Activated naive CD8-positive, alpha-beta T cell (primary cell): ENCODE measurements around the gene TMIGD1.

ENCODE experiments used
- H3K27ac Mint-ChIP-seq: one replicate; pipeline ENCODE4 v1.8.0; 2021; ENCODE audit warnings: mixed read lengths
- H3K27me3 Mint-ChIP-seq: one replicate; pipeline ENCODE4 v1.8.0; 2021; ENCODE audit warnings: mixed read lengths
- H3K36me3 Mint-ChIP-seq: one replicate; pipeline ENCODE4 v1.8.0; 2021; ENCODE audit warnings: mixed read lengths
- H3K4me1 Mint-ChIP-seq: one replicate; pipeline ENCODE4 v1.8.0; 2021; ENCODE audit warnings: low read depth, mixed read lengths
- H3K4me3 Mint-ChIP-seq: one replicate; pipeline ENCODE4 v1.8.0; 2021; ENCODE audit warnings: mild to moderate bottlenecking, mixed read lengths
- H3K9me3 Mint-ChIP-seq: one replicate; pipeline ENCODE4 v1.8.0; 2021; ENCODE audit warnings: low read depth, mixed read lengths

The TMIGD1 gene, protein sequence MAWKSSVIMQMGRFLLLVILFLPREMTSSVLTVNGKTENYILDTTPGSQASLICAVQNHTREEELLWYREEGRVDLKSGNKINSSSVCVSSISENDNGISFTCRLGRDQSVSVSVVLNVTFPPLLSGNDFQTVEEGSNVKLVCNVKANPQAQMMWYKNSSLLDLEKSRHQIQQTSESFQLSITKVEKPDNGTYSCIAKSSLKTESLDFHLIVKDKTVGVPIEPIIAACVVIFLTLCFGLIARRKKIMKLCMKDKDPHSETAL

DNA sequence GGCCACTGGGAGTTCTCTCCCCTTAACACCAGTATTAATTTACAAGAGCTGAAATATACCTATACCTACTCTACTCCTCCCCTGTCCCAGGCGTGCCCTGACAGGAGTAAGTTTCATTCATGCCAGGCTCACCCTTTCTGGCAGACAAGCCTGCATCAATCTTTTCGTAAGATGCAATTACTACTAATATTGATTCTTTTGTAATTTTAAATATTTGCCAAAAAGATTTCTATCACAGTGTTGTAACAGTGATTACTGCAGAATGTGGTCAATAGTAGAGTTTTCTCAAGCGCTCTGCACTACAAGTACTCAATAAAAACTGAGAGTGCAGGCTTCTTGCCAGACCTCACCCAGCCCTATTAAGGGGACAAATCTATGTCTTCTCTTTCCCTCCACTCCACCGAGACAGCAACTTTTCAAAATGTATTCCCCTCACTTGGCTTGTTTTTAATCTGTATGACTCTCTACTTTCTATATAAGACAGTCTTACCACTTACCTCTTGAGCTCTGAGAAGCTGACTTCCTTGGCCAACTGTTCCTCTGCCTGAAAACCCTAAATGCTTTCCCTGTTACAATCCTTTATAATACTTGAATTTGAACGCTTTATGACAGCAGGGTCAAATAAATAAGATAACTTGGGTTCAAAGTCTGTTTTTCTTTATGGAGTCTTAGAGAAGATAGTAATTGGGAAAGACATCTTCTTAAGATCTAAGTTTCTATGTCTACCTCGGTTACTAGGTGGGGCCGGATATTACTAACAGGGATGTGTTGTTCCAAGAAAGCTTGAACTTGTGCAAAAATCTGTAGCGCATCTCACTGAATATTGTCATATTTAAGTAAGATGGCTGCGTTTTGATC lies at the start of gene TMIGD1:
Gene TMIGD1 (minus strand): TSS at position 555 of the 858 bp plus-strand sequence. CDS start 1,924 bp downstream, outside the sequence.
- Mint-ChIP-seq H3K9me3 (no peaks in the 10 kb centered on the region), H3K36me3 (no peaks in the 10 kb centered on the region), H3K27me3 (no peaks in the 10 kb centered on the region), H3K4me1 (peaks cover 49% of the 10 kb centered on the region), H3K27ac (peak within 1 kb of the TSS; percentile 95), H3K4me3 (peak within 1 kb of the TSS; percentile 70)

DNA sequence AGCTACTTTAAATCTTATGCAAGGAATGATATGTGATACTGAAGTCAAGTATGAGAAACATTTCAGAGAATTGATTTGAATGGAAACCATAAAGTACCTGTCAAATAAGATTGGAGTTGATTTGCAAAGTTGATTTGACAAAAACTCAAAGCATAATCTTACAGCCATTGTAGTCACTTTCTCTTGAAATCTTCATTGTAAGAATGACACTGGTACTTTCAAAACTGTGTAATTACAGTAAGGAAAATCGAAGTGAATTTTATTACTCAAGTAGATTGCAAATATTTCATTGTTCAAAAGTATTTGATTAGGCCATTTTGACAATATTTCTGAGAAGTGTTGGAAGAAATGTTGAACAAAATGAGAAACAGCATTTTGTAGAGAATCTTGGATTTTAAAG lies 48.5 kb upstream of the TMIGD1 start:
- H3K27ac Mint-ChIP-seq = no peak overlapping the region
- H3K4me1 Mint-ChIP-seq = peaks cover 58% of the 10 kb centered on the region

DNA sequence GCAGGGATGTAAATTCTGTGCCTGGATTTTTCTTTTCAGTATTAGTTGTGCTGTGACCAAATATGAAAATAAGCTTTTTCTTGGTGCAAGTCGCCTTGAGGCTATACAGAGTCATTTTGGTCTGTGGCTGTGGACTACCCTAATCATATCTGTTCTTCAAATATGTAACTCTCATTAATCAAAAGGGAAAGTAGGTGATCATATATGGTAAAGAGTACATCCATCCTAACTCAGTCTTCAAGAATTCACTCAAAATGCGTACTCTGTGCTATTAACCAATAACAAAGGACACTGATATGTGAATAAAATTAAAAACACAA lies 47.4 kb upstream of the TMIGD1 start:
- H3K4me1 Mint-ChIP-seq = peaks cover 67% of the 10 kb centered on the region
- no peaks in the 10 kb centered on the region for H3K9me3 Mint-ChIP-seq
- H3K4me3 Mint-ChIP-seq = peak overlapping the region; percentile 91
- peak overlapping the region; percentile 29 for H3K27ac Mint-ChIP-seq
- H3K27me3 Mint-ChIP-seq = no peaks in the 10 kb centered on the region
- H3K36me3 Mint-ChIP-seq = peaks cover 6% of the 10 kb centered on the region

More for the DNA sequence above, 48.5 kb upstream of the TMIGD1 start:
- Mint-ChIP-seq H3K9me3 (no peaks in the 10 kb centered on the region), H3K4me3 (peak overlapping the region; percentile 22), H3K27me3 (no peaks in the 10 kb centered on the region), H3K36me3 (peaks cover 10% of the 10 kb centered on the region)

GRCh38 chr17:30380643-30381339 lies 46.9 kb upstream of the TMIGD1 start:
- H3K36me3 Mint-ChIP-seq = peaks cover 6% of the 10 kb centered on the region
- H3K4me3 Mint-ChIP-seq = peak overlapping the region; percentile 91
- H3K9me3 Mint-ChIP-seq = no peaks in the 10 kb centered on the region
- peaks cover 70% of the 10 kb centered on the region for H3K4me1 Mint-ChIP-seq
- H3K27me3 Mint-ChIP-seq = no peaks in the 10 kb centered on the region
- no peak overlapping the region for H3K27ac Mint-ChIP-seq

GRCh38 chr17:30379903-30380381 lies 46.1 kb upstream of the TMIGD1 start:
- peak overlapping the region; percentile 91 for H3K4me3 Mint-ChIP-seq
- H3K4me1 Mint-ChIP-seq = peaks cover 70% of the 10 kb centered on the region
- peak overlapping the region; percentile 64 for H3K27ac Mint-ChIP-seq
- no peaks in the 10 kb centered on the region for H3K9me3 Mint-ChIP-seq
- peaks cover 2% of the 10 kb centered on the region for H3K36me3 Mint-ChIP-seq
- H3K27me3 Mint-ChIP-seq = no peaks in the 10 kb centered on the region

- Mint-ChIP-seq H3K4me1 (peaks cover 67% of the 10 kb centered on the region), H3K27me3 (no peaks in the 10 kb centered on the region), H3K36me3 (peaks cover 2% of the 10 kb centered on the region), H3K27ac (peak overlapping the region; percentile 64), H3K9me3 (no peaks in the 10 kb centered on the region), H3K4me3 (peak overlapping the region; percentile 91)
Measured at GRCh38 chr17:30379303-30379902, 45.5 kb upstream of the TMIGD1 start.

DNA sequence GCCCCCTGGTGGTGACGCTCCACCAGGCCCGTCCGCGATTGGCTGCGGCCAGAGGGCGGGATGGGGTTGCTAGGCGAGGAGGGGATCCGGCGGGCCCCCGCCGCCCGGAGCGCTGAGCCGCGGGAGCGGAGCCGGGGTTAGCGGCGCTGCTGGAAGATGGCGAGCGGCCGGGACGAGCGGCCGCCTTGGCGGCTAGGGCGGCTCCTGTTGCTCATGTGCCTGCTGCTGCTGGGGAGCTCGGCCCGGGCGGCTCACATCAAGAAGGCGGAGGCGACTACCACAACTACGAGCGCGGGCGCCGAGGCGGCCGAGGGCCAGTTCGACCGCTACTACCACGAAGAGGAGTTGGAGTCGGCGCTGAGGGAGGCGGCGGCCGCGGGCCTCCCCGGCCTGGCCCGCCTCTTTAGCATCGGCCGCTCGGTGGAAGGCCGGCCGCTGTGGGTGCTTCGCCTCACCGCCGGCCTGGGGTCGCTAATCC lies 45.0 kb upstream of the TMIGD1 start, which contains the start of gene CPD:
Gene CPD (plus strand): TSS at position 103 of the 478 bp plus-strand sequence. CDS start 54 bp downstream, at position 157.
- Mint-ChIP-seq H3K4me1 (peaks cover 63% of the 10 kb centered on the region), H3K9me3 (no peaks in the 10 kb centered on the region), H3K4me3 (peak within 1 kb of the TSS; percentile 96), H3K36me3 (peaks cover 2% of the 10 kb centered on the region), H3K27ac (peak within 1 kb of the TSS; percentile 97), H3K27me3 (no peaks in the 10 kb centered on the region)

DNA sequence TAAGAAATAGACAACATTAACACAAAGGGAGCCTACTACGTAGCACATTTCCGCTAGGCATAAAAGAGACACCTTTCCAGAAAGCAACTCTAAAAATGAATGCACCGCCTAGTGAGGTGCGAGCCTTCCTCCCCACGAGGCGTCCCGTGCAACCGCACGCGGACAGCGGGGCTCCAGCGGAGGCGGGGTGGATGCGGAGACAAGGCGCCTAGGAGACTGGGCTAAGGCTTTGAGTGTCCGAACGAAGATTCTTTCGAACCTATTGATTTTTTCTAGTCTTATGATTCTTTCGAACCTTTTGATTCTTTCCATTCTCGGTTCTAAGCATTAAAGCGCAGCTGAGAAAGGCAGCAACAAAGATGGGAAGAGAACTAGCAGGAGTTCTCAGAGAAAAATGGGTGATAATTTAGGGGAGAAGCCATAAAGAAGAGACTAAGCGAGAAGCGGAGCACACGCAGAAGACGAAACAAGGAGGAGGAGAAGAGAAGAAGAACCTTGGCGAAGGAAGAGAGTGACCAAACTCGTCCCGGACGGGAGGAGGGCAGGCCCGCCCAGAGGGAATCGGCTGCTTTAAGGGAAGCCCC lies 44.5 kb upstream of the TMIGD1 start:
- peaks cover 60% of the 10 kb centered on the region for H3K4me1 Mint-ChIP-seq
- H3K36me3 Mint-ChIP-seq = peaks cover 2% of the 10 kb centered on the region
- no peaks in the 10 kb centered on the region for H3K27me3 Mint-ChIP-seq
- H3K9me3 Mint-ChIP-seq = no peaks in the 10 kb centered on the region
- peak overlapping the region; percentile 97 for H3K27ac Mint-ChIP-seq
- peak overlapping the region; percentile 96 for H3K4me3 Mint-ChIP-seq

DNA sequence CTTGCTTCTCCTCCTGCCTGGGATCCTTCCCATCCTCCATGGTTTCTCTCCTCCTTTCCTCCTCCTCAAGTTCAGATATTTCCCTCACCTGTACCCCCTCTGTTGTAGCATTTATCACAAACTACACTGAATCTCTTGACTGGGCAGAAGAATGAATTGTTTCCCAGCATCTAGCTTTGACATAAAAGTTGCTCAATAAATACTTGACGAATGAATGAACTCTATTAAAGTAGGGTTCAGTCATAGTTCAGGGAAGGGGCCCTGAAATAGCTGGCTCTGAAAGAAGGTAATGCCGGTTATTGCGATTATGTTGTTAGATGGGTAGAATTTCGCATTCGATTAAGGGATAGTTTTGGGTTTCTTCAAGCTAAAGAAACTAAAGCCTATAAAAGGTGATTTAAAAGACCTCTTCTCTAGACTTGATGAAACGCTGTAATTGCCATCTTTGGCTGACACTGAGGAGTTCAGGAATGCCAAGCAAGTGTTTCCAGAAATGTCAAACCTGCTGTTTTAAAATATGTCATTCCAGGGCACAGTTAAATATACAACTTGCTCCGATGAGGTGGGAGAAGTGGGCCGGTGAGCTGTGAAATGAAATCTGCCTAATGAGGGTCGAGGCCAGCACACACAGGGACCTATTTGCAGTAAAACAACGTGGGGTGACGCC lies 43.9 kb upstream of the TMIGD1 start:
- no peaks in the 10 kb centered on the region for H3K9me3 Mint-ChIP-seq
- peak overlapping the region; percentile 96 for H3K4me3 Mint-ChIP-seq
- H3K36me3 Mint-ChIP-seq = peaks cover 2% of the 10 kb centered on the region
- peak overlapping the region; percentile 97 for H3K27ac Mint-ChIP-seq
- H3K4me1 Mint-ChIP-seq = peaks cover 60% of the 10 kb centered on the region
- H3K27me3 Mint-ChIP-seq = no peaks in the 10 kb centered on the region

GRCh38 chr17:30376621-30377452 lies 43.0 kb upstream of the TMIGD1 start:
- Mint-ChIP-seq H3K4me3 (peak overlapping the region; percentile 96), H3K9me3 (no peaks in the 10 kb centered on the region), H3K27me3 (no peaks in the 10 kb centered on the region), H3K4me1 (peaks cover 60% of the 10 kb centered on the region), H3K27ac (peak overlapping the region; percentile 38), H3K36me3 (peaks cover 2% of the 10 kb centered on the region)

- Mint-ChIP-seq H3K27me3 (no peaks in the 10 kb centered on the region), H3K9me3 (no peaks in the 10 kb centered on the region), H3K4me3 (no peak overlapping the region), H3K27ac (no peak overlapping the region), H3K36me3 (no peaks in the 10 kb centered on the region), H3K4me1 (peaks cover 53% of the 10 kb centered on the region)
Measured at GRCh38 chr17:30375661-30376060, 41.8 kb upstream of the TMIGD1 start.

- no peaks in the 10 kb centered on the region for H3K27me3 Mint-ChIP-seq
- peak overlapping the region; percentile 5 for H3K4me3 Mint-ChIP-seq
- H3K36me3 Mint-ChIP-seq = no peaks in the 10 kb centered on the region
Measured at GRCh38 chr17:30372755-30373154, 38.9 kb upstream of the TMIGD1 start.

GRCh38 chr17:30369995-30370394 lies 36.1 kb upstream of the TMIGD1 start:
- H3K27ac Mint-ChIP-seq = peak overlapping the region; percentile 30
- H3K4me3 Mint-ChIP-seq = peak overlapping the region; percentile 8
- H3K27me3 Mint-ChIP-seq = no peaks in the 10 kb centered on the region
- H3K4me1 Mint-ChIP-seq = peaks cover 52% of the 10 kb centered on the region
- H3K9me3 Mint-ChIP-seq = no peaks in the 10 kb centered on the region
- H3K36me3 Mint-ChIP-seq = peaks cover 3% of the 10 kb centered on the region

More at GRCh38 chr17:30372755-30373154, 38.9 kb upstream of the TMIGD1 start:
- Mint-ChIP-seq H3K4me1 (peaks cover 57% of the 10 kb centered on the region), H3K9me3 (no peaks in the 10 kb centered on the region), H3K27ac (peak overlapping the region; percentile 61)
